Panc1 (cell line): ENCODE results near the gene PHC2. TPM values are rescaled to one million over a fixed set of nuclear protein-coding genes. Genes with fewer than 3 reads are reported as not detected.

Experiments
- ATAC-seq: fragments of 200-7000 bp; cut with Tn5 transposase; 2 replicates; pipeline ENCODE4 v1.9.1; 2020; ENCODE audit warnings: mild to moderate bottlenecking, moderate library complexity
- BruUV-seq: library from RNA; stranded (reverse); fragments of 400-500 nt; replicated peaks from 2 replicates; lab custom pipeline; 2021; lab: Mats Ljungman, UMichigan
- CTCF ChIA-PET: fragments of 300-600 bp; sonication (Branson Sonifier 250); formaldehyde crosslinking; loops from one replicate; lab custom pipeline; 2022; ENCODE audit warnings: antibody characterized with exemption; lab: Charles Lee
- POLR2A ChIA-PET: fragments of 300-600 bp; sonication (Branson Sonifier 250); formaldehyde crosslinking; loops from one replicate; lab custom pipeline; 2022; ENCODE audit warnings: antibody characterized with exemption; lab: Charles Lee
- DNase-seq: peaks from one replicate; pipeline ENCODE4 v3.0.0-alpha.2; 2010; ENCODE audit warnings: low read depth, low spot score
- H3K27ac ChIP-seq: 2 replicates; pipeline ENCODE4 v1.5.1; 2011; ENCODE audit warnings: mild to moderate bottlenecking, low read length, inconsistent platforms
- H3K27me3 ChIP-seq: fragments of 200-500 bp; sonication (Bioruptor generic); 2 replicates; pipeline ENCODE4 v1.6.0; 2014; ENCODE audit warnings: low read length, inconsistent platforms; ENCODE audit not compliant: control insufficient read depth, insufficient read depth
- H3K36me3 ChIP-seq: fragments of 200-500 bp; sonication (Bioruptor generic); 2 replicates; pipeline ENCODE4 v1.5.1; 2014; ENCODE audit warnings: inconsistent platforms, mild to moderate bottlenecking, low read length, moderate library complexity; ENCODE audit not compliant: control insufficient read depth, insufficient read depth
- H3K4me1 ChIP-seq: 2 replicates; pipeline ENCODE4 v1.5.1; 2011; ENCODE audit warnings: inconsistent platforms, mild to moderate bottlenecking, low read length, moderate library complexity; ENCODE audit not compliant: control insufficient read depth, insufficient read depth
- H3K4me3 ChIP-seq, 2 experiments: 2 replicates each; pipeline ENCODE4 v1.5.1; 2011 to 2012; ENCODE audit warnings: low read depth in 2 of 2, low read length in 2 of 2, mild to moderate bottlenecking in 2 of 2, inconsistent platforms in 1 of 2, moderate library complexity in 1 of 2
- H3K9me3 ChIP-seq: fragments of 200-500 bp; sonication (Bioruptor generic); 2 replicates; pipeline ENCODE4 v1.5.1; 2014; ENCODE audit warnings: low read depth, mild to moderate bottlenecking, inconsistent platforms, low read length, moderate library complexity; ENCODE audit not compliant: control insufficient read depth, insufficient read depth
- POLR2AphosphoS5 ChIP-seq: IDR thresholded peaks from 2 replicates; pipeline ENCODE4 v1.6.1; 2012; ENCODE audit warnings: mild to moderate bottlenecking, low read depth, low read length, moderate library complexity
- SIN3A ChIP-seq: IDR thresholded peaks from 2 replicates; pipeline ENCODE4 v1.6.1; 2012; ENCODE audit warnings: low read depth, mild to moderate bottlenecking, low read length, moderate library complexity, borderline replicate concordance; ENCODE audit not compliant: insufficient read depth
- TCF7L2 ChIP-seq: IDR thresholded peaks from 2 replicates; pipeline ENCODE4 v1.6.1; 2011; ENCODE audit warnings: mild to moderate bottlenecking, low read depth, low read length, inconsistent platforms
- in situ Hi-C: cut with HindIII; loops from 2 replicates; pipeline ENCODE4 v1.10.0; 2016; ENCODE audit warnings: low sequenced_read_pairs, low pct_unique_long_range_greater_than_20kb
- intact Hi-C: fragments of 100-400 bp; cut with micrococcal nuclease; formaldehyde crosslinking; loops from one replicate; pipeline ENCODE4 v1.10.0; 2022; ENCODE audit not compliant: unreplicated experiment
- total RNA-seq: library from RNA; stranded (reverse); gene quantifications from one replicate; pipeline ENCODE4 v1.2.1, GENCODE V29; 2021; ENCODE audit not compliant: unreplicated experiment
- TF ChIP-seq, protein P1 (sequence below), 2 experiments: IDR thresholded peaks; 2 replicates each; pipeline ENCODE4 v1.6.1; 2011 to 2012; ENCODE audit warnings: low read depth in 2 of 2, control low read depth in 1 of 2, low read length in 1 of 2, mild to moderate bottlenecking in 1 of 2, moderate library complexity in 1 of 2; ENCODE audit not compliant: insufficient read depth in 1 of 2
- TF ChIP-seq, protein P2 (sequence below): fragments of 450-650 bp; IDR thresholded peaks from 2 replicates; pipeline ENCODE4 v1.5.1; 2017; ENCODE audit warnings: mild to moderate bottlenecking

The PHC2 gene
- total RNA-seq, 1 experiment from 2014 or later: 122 TPM

DNA sequence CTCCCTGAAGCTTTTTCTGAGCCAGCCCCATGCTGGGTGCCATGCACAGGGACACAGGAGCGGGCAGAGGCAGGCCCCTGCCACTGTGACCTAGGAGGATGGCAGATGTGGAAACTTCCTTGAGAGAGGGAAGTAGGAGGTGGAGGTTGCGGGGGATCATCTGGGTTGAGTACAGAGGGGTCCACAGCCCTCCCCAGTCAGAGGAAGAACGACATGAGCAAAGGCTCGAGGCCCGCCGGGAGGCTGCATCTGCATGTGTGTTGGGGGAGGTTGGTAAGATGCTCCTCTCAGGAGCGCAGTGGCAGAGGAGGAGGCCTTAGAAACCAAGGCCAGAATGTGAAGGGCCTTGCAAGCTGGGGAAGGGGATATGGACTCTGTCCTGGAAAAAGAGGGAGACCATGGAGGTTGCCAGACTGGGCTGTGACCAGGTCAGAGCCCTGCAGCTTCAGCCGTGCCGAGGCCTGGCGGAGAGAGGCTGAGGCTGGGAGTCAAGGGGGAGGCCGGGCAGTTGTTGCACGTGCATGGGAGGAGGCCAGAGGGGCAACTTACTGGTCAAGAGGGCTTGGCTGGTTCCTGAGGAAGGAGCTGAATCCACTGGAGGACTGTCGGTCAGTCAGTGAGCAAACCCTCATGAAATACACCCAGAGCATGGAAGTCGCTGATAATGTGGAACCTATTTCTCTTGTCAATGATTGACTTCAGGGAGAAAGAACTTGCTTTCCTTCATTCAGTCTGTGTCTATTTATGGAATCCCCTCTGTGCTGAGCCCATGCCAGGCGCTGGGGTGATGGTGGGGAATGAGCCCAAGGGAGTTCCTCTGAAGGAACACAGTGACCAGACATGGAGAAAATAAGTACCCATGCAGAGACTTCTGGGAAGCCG, 141.7 kb downstream of the PHC2 start:
- intact Hi-C loops: no loop called here
- POLR2A ChIA-PET: interaction anchor here (0.6 kb wide), 1 partner anchor 34 kb away, joined by 5 read pairs; no protein-coding TSS in a partner anchor
- no TSS peak for BruUV-seq
- ATAC-seq: no peak
- TF ChIP-seq, protein P1, sequence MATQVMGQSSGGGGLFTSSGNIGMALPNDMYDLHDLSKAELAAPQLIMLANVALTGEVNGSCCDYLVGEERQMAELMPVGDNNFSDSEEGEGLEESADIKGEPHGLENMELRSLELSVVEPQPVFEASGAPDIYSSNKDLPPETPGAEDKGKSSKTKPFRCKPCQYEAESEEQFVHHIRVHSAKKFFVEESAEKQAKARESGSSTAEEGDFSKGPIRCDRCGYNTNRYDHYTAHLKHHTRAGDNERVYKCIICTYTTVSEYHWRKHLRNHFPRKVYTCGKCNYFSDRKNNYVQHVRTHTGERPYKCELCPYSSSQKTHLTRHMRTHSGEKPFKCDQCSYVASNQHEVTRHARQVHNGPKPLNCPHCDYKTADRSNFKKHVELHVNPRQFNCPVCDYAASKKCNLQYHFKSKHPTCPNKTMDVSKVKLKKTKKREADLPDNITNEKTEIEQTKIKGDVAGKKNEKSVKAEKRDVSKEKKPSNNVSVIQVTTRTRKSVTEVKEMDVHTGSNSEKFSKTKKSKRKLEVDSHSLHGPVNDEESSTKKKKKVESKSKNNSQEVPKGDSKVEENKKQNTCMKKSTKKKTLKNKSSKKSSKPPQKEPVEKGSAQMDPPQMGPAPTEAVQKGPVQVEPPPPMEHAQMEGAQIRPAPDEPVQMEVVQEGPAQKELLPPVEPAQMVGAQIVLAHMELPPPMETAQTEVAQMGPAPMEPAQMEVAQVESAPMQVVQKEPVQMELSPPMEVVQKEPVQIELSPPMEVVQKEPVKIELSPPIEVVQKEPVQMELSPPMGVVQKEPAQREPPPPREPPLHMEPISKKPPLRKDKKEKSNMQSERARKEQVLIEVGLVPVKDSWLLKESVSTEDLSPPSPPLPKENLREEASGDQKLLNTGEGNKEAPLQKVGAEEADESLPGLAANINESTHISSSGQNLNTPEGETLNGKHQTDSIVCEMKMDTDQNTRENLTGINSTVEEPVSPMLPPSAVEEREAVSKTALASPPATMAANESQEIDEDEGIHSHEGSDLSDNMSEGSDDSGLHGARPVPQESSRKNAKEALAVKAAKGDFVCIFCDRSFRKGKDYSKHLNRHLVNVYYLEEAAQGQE (IDR thresholded peaks at IDR 0.05; ENCODE audit: insufficient read depth in 1 of 2, low read depth in 2 of 2, low read length in 1 of 2): no peak
- TF ChIP-seq, protein P2, sequence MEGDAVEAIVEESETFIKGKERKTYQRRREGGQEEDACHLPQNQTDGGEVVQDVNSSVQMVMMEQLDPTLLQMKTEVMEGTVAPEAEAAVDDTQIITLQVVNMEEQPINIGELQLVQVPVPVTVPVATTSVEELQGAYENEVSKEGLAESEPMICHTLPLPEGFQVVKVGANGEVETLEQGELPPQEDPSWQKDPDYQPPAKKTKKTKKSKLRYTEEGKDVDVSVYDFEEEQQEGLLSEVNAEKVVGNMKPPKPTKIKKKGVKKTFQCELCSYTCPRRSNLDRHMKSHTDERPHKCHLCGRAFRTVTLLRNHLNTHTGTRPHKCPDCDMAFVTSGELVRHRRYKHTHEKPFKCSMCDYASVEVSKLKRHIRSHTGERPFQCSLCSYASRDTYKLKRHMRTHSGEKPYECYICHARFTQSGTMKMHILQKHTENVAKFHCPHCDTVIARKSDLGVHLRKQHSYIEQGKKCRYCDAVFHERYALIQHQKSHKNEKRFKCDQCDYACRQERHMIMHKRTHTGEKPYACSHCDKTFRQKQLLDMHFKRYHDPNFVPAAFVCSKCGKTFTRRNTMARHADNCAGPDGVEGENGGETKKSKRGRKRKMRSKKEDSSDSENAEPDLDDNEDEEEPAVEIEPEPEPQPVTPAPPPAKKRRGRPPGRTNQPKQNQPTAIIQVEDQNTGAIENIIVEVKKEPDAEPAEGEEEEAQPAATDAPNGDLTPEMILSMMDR: no peak
- TF ChIP-seq TCF7L2 (no peak), POLR2AphosphoS5 (no peak), SIN3A (no peak)
- H3K36me3 ChIP-seq: no peaks in the 10 kb centered on the region
- in situ Hi-C loops: no loop called here
- H3K27ac ChIP-seq: no peak overlapping the region
- no peaks in the 10 kb centered on the region for H3K9me3 ChIP-seq
- CTCF ChIA-PET: no interaction called here
- no peak overlapping the region for H3K4me3 ChIP-seq
- DNase-seq: no peak
- no peaks in the 10 kb centered on the region for H3K4me1 ChIP-seq
- H3K27me3 ChIP-seq: no peaks in the 10 kb centered on the region

DNA sequence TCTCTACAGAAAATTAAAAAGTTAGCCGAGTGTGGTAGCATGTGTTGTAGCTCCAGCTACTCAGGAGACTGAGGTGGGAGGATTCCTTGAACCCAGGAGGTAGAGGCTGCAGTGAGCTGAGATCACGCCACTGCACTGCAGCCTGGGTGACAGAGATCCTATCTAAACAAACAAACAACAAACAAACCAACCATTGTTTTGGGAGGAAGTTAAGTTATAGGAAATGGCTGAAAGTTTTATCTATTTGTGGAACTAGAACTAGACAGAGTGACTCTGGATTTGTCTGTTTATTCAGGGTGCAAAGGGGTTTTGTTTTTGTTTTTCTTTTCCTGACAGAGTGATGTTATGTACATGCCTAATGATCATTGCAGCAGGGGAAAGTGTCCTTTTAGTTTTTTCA, 143.6 kb downstream of the PHC2 start:
- CTCF ChIA-PET: no interaction called here
- intact Hi-C loops (no loop called here), in situ Hi-C loops (no loop called here)
- ATAC-seq (no peak), DNase-seq (no peak)
- Histone ChIP-seq H3K27me3 (no peaks in the 10 kb centered on the region), H3K4me3 (no peak overlapping the region), H3K4me1 (no peaks in the 10 kb centered on the region), H3K36me3 (no peaks in the 10 kb centered on the region), H3K27ac (no peak overlapping the region), H3K9me3 (no peaks in the 10 kb centered on the region)
- TF ChIP-seq TCF7L2 (no peak), SIN3A (no peak), POLR2AphosphoS5 (no peak)
- TF ChIP-seq, protein P2: no peak
- TF ChIP-seq, protein P1 (IDR thresholded peaks at IDR 0.05; ENCODE audit: insufficient read depth in 1 of 2, low read depth in 2 of 2, low read length in 1 of 2): no peak
- POLR2A ChIA-PET: no interaction called here
- BruUV-seq: no TSS peak
